ENCODE measurements around the gene SH2D5. TPM values are rescaled to one million over a fixed set of nuclear protein-coding genes. Genes with fewer than 3 reads are reported as not detected.

Gene SH2D5
- total RNA-seq, 1 donor from 2014 or later: 0.07 TPM

Other genes with a start within 250 kb of the SH2D5 start
- gene CAMK2N1, start 246.5 kb downstream of the SH2D5 start, total RNA-seq: 0.80 and 0.83 TPM in 2 replicates
- 25.3 and 25.5 TPM in 2 replicates for gene MUL1, start 224.6 kb downstream of the SH2D5 start, total RNA-seq
- gene FAM43B, start 180.1 kb downstream of the SH2D5 start, total RNA-seq: not detected in 2 replicates
- gene CDA, start 143.6 kb downstream of the SH2D5 start, total RNA-seq: not detected in 2 replicates
- gene PINK1, start 99.2 kb downstream of the SH2D5 start, total RNA-seq: 4.5 and 4.8 TPM in 2 replicates
- 181 and 196 TPM in 2 replicates for gene DDOST, start 71.3 kb downstream of the SH2D5 start, total RNA-seq
- not detected in 2 replicates for gene KIF17, start 14.7 kb downstream of the SH2D5 start, total RNA-seq
- gene HP1BP3, start 54.6 kb upstream of the SH2D5 start, total RNA-seq: 267 and 275 TPM in 2 replicates

Measured in T-helper 1 cell treated with Interleukin-12 subunit alpha and Interleukin-12 subunit beta and Interleukin-4 antibody, amounts not matched to agents 30 ng/mL and 1 ng/mL, for 36 hours (primary cell).